K562 (cell line): ENCODE data around the gene USP48. TPM values are rescaled to one million over a fixed set of nuclear protein-coding genes. Genes with fewer than 3 reads are reported as not detected.

Experiments
- JUND ChIP-seq, 2 experiments: IDR thresholded peaks; 2 replicates in 1 of 2; 3 replicates in 1 of 2; pipeline ENCODE4 v1.6.1; 2011; ENCODE audit warnings: borderline replicate concordance in 2 of 2, low read depth in 2 of 2, low read length in 2 of 2, improper control_type of control experiment in 1 of 2, missing biosample characterization in 1 of 2, missing genetic modification characterization in 1 of 2, missing genetic modification reagents in 1 of 2
- MYC ChIP-seq, 2 experiments: fragments of 250-450 bp in 1 of 2; sonication (Bioruptor Pico) in 1 of 2; IDR thresholded peaks; 2 replicates each; pipeline versions ENCODE4 v1.5.1 to v1.6.1; 2012 to 2021; ENCODE audit warnings: low read depth in 2 of 2, borderline replicate concordance in 1 of 2, improper control_type of control experiment in 1 of 2, low read length in 1 of 2, mild to moderate bottlenecking in 1 of 2, moderate library complexity in 1 of 2
- RAD51 ChIP-seq: fragments of 450-650 bp; IDR thresholded peaks from 2 replicates; pipeline ENCODE4 v1.7.1; 2016; ENCODE audit warnings: low read depth, mild to moderate bottlenecking, borderline replicate concordance
- polyA plus RNA-seq, 8 experiments: library from polyadenylated mRNA; depleted of rRNA in 4 of 8; stranded (reverse) in 5 of 8; unstranded in 3 of 8; fragments of >200 nt; fragmentation: Nextera tagmentation in 2 of 8; fragmentation: Illumina TruSeq in 1 of 8; extraction: Ambion mirVana in 2 of 8; extraction: Trizol in 1 of 8; gene quantifications; 2 replicates each; pipeline versions ENCODE4 v1.2.1 to v1.2.3, GENCODE V29; 2011 to 2014; ENCODE audit warnings: inconsistent platforms in 1 of 8, missing spikeins in 1 of 8
- total RNA-seq, 7 experiments: library from RNA; depleted of rRNA in 6 of 7; stranded (reverse); fragments of >200 nt in 6 of 7; fragmentation: Illumina TruSeq in 2 of 7; extraction: Trizol in 2 of 7; gene quantifications; 2 replicates each; pipeline versions ENCODE4 v1.2.1 to v1.2.3, GENCODE V29; 2011 to 2021; ENCODE audit warnings: low replicate concordance in 1 of 7
- TF ChIP-seq, protein P1 (sequence below), 2 experiments: fragments of 450-650 bp; formaldehyde crosslinking in 1 of 2; IDR thresholded peaks; 2 replicates each; pipeline versions ENCODE4 v1.4.0 to v1.6.1; 2014 to 2020; ENCODE audit warnings: mild to moderate bottlenecking in 2 of 2, borderline replicate concordance in 1 of 2, low read depth in 1 of 2
- TF ChIP-seq, protein P2 (sequence below): fragments of 250-450 bp; sonication (Bioruptor Pico); IDR thresholded peaks from 2 replicates; pipeline ENCODE4 v1.6.1; 2021; ENCODE audit warnings: mild to moderate bottlenecking
- TF ChIP-seq, protein P3 (sequence below): sonication (generic); formaldehyde crosslinking; IDR thresholded peaks from 2 replicates; pipeline ENCODE4 v1.8.1; 2022; ENCODE audit warnings: missing genetic modification reagents
- TF ChIP-seq, protein P4 (sequence below): fragments of 250-450 bp; sonication (Bioruptor Pico); IDR thresholded peaks from 2 replicates; pipeline ENCODE4 v1.8.0; 2022; ENCODE audit warnings: inconsistent platforms, mild to moderate bottlenecking, moderate library complexity, borderline replicate concordance

USP48 gene
- total and polyA plus RNA-seq, 9 of the 15 experiments (the other 6 are each of a cell fraction or from before 2014, with no cell fraction given) = 23.3 to 123 (median 106) TPM

DNA sequence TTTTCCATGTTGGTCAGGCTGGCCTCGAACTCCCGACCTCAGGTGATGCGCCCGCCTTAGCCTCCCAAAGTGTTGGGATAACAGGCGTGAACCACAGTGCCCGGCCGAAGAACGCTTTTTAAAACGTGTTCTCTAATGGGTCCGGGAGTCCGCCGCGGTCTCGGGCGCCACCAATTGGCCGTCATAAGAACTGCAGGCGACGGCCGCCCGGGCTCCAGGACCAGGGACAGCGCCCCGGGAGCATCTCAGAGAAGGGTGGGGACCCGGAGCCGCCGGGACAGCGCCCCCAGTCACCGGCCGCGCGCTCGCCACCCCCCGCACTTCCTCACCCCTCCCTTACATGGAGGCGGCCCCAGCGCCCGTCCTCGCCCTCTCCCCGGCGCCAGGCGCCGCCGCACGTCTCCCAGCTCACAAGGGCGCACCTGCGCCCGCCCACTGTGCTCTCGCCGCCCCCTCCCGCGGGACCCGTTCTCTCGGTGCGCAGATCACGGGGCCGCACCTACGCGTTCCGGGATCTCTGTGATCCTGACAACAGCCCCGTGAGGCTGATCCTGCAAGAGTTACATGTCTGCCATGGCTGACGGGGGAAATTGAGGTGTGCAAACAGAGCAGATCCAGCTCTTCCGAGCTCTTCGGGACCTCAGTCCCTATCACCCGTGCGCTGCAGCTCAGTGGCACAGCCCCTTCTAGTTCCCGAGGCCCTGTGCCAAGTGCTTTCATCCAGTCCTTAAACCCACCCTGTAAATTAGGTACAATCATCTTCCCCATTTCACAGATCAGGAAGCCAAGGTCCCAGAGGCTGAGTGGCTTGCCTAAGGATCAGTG lies 123.6 kb downstream of the USP48 start (continued):
- TF ChIP-seq, protein P1, sequence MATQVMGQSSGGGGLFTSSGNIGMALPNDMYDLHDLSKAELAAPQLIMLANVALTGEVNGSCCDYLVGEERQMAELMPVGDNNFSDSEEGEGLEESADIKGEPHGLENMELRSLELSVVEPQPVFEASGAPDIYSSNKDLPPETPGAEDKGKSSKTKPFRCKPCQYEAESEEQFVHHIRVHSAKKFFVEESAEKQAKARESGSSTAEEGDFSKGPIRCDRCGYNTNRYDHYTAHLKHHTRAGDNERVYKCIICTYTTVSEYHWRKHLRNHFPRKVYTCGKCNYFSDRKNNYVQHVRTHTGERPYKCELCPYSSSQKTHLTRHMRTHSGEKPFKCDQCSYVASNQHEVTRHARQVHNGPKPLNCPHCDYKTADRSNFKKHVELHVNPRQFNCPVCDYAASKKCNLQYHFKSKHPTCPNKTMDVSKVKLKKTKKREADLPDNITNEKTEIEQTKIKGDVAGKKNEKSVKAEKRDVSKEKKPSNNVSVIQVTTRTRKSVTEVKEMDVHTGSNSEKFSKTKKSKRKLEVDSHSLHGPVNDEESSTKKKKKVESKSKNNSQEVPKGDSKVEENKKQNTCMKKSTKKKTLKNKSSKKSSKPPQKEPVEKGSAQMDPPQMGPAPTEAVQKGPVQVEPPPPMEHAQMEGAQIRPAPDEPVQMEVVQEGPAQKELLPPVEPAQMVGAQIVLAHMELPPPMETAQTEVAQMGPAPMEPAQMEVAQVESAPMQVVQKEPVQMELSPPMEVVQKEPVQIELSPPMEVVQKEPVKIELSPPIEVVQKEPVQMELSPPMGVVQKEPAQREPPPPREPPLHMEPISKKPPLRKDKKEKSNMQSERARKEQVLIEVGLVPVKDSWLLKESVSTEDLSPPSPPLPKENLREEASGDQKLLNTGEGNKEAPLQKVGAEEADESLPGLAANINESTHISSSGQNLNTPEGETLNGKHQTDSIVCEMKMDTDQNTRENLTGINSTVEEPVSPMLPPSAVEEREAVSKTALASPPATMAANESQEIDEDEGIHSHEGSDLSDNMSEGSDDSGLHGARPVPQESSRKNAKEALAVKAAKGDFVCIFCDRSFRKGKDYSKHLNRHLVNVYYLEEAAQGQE (IDR thresholded peaks at IDR 0.05; ENCODE audit: borderline replicate concordance) = peak; percentile 100
- TF ChIP-seq, protein P1 (CRISPR knock-in tag; IDR thresholded peaks at IDR 0.05; ENCODE audit: low read depth) = peak; percentile 100
- TF ChIP-seq, protein P2, sequence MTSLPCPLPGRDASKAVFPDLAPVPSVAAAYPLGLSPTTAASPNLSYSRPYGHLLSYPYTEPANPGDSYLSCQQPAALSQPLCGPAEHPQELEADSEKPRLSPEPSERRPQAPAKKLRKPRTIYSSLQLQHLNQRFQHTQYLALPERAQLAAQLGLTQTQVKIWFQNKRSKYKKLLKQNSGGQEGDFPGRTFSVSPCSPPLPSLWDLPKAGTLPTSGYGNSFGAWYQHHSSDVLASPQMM = no peak
- TF ChIP-seq MYC (IDR thresholded peaks at IDR 0.05; ENCODE audit: low read depth, low read length) = peak; percentile 76
- no peak for TF ChIP-seq MYC (CRISPR knock-in tag; IDR thresholded peaks at IDR 0.05; ENCODE audit: borderline replicate concordance, low read depth)
- TF ChIP-seq, protein P3, sequence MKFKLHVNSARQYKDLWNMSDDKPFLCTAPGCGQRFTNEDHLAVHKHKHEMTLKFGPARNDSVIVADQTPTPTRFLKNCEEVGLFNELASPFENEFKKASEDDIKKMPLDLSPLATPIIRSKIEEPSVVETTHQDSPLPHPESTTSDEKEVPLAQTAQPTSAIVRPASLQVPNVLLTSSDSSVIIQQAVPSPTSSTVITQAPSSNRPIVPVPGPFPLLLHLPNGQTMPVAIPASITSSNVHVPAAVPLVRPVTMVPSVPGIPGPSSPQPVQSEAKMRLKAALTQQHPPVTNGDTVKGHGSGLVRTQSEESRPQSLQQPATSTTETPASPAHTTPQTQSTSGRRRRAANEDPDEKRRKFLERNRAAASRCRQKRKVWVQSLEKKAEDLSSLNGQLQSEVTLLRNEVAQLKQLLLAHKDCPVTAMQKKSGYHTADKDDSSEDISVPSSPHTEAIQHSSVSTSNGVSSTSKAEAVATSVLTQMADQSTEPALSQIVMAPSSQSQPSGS = peak; percentile 79
- TF ChIP-seq, protein P4, sequence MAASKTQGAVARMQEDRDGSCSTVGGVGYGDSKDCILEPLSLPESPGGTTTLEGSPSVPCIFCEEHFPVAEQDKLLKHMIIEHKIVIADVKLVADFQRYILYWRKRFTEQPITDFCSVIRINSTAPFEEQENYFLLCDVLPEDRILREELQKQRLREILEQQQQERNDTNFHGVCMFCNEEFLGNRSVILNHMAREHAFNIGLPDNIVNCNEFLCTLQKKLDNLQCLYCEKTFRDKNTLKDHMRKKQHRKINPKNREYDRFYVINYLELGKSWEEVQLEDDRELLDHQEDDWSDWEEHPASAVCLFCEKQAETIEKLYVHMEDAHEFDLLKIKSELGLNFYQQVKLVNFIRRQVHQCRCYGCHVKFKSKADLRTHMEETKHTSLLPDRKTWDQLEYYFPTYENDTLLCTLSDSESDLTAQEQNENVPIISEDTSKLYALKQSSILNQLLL (CRISPR knock-in tag) = no peak
- TF ChIP-seq RAD51 = no peak
- peak; percentile 69 for TF ChIP-seq JUND (IDR thresholded peaks at IDR 0.05; ENCODE audit: borderline replicate concordance, low read depth, low read length)
- TF ChIP-seq JUND (tag; IDR thresholded peaks at IDR 0.05; ENCODE audit: borderline replicate concordance, low read depth, low read length) = peak; percentile 42; the same call in 1 of the 3 replicates
